Ectodermal cell (in vitro differentiated cells): ENCODE results near the gene TMEM184B.

Source experiments
- H3K27ac ChIP-seq: 2 replicates; pipeline ENCODE4 v1.7.0; 2013; ENCODE audit warnings: mild to moderate bottlenecking, low read depth, low read length; ENCODE audit not compliant: insufficient read depth, poor library complexity, severe bottlenecking
- H3K27me3 ChIP-seq: 2 replicates; pipeline ENCODE4 v1.7.0; 2013; ENCODE audit warnings: mild to moderate bottlenecking, low read length; ENCODE audit not compliant: insufficient read depth, control insufficient read depth, poor library complexity, severe bottlenecking
- H3K36me3 ChIP-seq: one replicate; pipeline ENCODE4 v1.7.0; 2013; ENCODE audit warnings: low read length; ENCODE audit not compliant: control insufficient read depth, insufficient read depth
- H3K4me1 ChIP-seq: one replicate; pipeline ENCODE4 v1.7.0; 2013; ENCODE audit warnings: low read length; ENCODE audit not compliant: control insufficient read depth, insufficient read depth
- H3K4me3 ChIP-seq: 2 replicates; pipeline ENCODE4 v1.7.0; 2013; ENCODE audit warnings: low read depth, low read length, control low read depth; ENCODE audit not compliant: insufficient read depth
- H3K9me3 ChIP-seq: 2 replicates; pipeline ENCODE4 v1.7.0; 2013; ENCODE audit warnings: mild to moderate bottlenecking, low read length, moderate library complexity; ENCODE audit not compliant: control insufficient read depth
- WGBS, 2 experiments: methylation state at CpG; one replicate each; pipeline ENCODE4 v1.1.7; 2013; ENCODE audit warnings: missing lambda C conversion rate in 2 of 2; 5-methylcytosine and 5-hydroxymethylcytosine counted together

TMEM184B gene

DNA sequence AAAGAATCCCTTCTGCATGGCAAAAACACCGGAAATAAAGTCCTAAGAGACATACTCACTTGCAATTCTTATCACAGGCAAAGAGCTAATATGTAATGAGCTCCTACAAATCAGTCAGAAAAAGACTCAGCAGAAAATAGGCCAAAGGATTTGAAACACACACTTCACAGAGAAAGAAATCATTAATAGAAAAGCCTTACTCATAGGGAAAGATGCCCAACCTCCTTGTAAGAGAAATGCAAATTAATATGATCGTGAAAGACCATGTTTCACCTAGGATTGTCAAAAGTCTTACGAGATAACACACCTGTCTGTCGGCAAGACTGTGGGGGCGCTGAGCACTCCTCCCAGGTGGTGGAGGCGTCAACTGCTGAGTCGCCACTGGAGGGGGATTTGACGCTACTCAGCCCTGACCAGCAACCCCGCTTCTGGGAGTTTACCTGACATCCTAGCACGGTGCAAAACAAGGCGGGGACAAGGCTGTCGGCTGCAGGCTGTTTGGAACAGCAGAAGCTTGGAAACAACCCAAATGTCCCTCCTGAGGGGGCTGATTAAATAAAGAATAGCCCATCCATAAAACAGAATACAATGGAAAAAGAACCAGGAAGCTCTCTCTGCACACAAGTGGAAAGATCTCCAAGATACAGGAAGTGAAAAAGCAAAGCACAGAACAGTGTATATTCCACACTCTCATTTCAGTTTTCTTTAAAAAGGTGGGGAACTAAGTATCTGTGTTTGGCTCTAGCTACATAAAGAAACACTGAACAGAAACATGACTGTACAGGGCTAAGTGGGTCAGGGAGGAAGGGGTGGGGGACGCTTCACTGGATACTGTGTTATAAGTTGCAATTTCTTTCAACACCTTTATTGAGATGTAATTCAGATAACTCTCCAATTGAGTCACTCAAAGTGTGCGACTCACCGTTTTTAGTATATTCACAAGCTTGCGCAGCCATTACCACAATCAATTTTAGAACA lies 33.0 kb upstream of the TMEM184B start:
- H3K27ac ChIP-seq: no peak overlapping the region
- WGBS, 2 experiments: 68 to 70% methylated on average over 16 of the region's 16 CpGs
- peaks cover 41% of the 10 kb centered on the region for H3K36me3 ChIP-seq
- no peaks in the 10 kb centered on the region for H3K27me3 ChIP-seq
- H3K4me1 ChIP-seq: peaks cover 4% of the 10 kb centered on the region
- H3K9me3 ChIP-seq: no peaks in the 10 kb centered on the region
- H3K4me3 ChIP-seq: no peak overlapping the region

DNA sequence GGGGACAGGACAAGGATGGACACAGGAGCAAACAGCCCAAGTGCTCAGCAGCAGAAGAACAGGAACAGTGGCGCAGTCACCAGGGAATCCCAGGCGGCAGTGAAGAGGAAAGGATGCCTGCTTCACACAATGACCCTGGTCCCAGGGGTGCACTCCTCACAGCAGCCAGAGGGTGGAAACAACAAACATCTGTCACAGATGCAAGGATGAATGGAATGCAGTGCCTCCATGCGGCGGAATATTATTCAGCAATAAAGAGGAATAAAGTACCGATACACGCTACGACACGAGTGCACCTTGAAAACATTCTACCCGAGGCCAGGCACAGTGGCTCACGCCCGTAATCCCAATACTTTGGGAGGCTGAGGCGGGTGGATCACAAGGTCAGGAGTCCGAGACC lies 31.7 kb upstream of the TMEM184B start:
- Histone ChIP-seq H3K4me3 (no peak overlapping the region), H3K36me3 (peaks cover 53% of the 10 kb centered on the region), H3K9me3 (no peaks in the 10 kb centered on the region), H3K27me3 (no peaks in the 10 kb centered on the region), H3K27ac (no peak overlapping the region), H3K4me1 (no peaks in the 10 kb centered on the region)
- WGBS, 2 experiments: 94 to 95% methylated on average over 13 of the region's 13 CpGs

DNA sequence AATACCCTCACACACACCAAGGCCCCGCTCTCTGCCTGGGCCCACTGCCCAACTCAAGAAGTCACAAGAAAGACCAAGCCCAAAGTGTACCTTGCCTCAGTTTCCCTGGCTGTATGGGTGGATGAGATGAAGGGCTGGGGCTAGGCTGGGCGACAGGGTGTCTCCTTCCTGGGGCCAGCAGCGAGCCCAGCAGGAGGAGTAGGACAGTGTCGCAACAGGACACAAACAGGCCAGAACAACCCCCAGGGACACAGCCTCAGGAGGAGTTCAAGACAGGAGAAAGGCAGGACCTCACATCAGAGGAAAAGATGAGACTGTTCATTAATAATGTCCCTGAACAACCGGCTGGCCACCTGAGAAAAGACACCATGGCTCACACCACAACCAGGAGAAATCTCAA lies 31.2 kb upstream of the TMEM184B start:
- Histone ChIP-seq H3K27ac (no peak overlapping the region), H3K36me3 (peaks cover 53% of the 10 kb centered on the region), H3K27me3 (no peaks in the 10 kb centered on the region), H3K9me3 (no peaks in the 10 kb centered on the region), H3K4me3 (no peak overlapping the region), H3K4me1 (no peaks in the 10 kb centered on the region)
- WGBS, 2 experiments: 93 to 95% methylated on average over 4 to 5 of the region's 5 CpGs

DNA sequence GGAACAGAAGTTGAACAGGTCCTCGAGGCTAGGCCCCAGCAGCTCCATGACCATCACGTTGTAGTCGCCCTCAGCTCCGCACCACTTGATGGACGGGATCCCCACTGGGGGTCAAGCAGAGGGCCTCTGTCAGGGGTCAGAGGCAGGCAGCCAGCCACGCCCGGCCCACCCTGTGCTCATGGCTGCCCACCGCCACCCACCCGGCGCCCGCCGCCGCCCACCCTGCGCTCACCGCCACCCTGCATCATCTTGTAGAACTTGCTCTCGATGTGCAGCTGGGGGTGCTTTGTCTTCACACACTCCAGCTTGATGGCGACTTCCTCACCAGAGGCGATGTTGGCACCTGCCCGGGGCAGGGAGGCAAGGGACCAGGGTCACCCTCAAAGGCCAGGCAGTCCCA lies 30.1 kb upstream of the TMEM184B start:
- H3K4me1 ChIP-seq: no peaks in the 10 kb centered on the region
- H3K4me3 ChIP-seq: no peak overlapping the region
- H3K36me3 ChIP-seq: peaks cover 54% of the 10 kb centered on the region
- no peaks in the 10 kb centered on the region for H3K9me3 ChIP-seq
- WGBS, 2 experiments: 96 to 97% methylated on average over 19 of the region's 19 CpGs
- no peaks in the 10 kb centered on the region for H3K27me3 ChIP-seq
- H3K27ac ChIP-seq: no peak overlapping the region

DNA sequence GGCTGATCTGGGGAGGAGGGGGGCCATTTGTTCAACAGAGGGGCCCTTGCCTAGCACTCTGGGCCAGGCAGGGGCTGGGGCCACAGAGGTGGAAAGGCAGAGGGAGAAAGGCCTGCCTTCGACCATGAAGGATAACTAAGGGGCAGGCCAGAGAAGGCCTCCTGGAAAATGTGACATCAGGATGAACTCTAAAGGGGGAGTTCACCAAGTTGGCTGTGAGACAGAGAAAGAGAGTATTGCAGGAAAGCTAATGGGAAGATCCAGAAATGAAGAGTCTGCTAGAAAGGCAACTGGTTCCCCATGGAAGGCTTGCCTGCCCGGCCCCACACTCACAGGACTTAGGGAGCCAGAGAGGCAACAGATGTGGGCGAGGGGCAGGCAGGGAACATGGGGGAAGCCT lies 28.1 kb upstream of the TMEM184B start:
- Histone ChIP-seq H3K9me3 (no peaks in the 10 kb centered on the region), H3K4me1 (no peaks in the 10 kb centered on the region), H3K36me3 (peaks cover 73% of the 10 kb centered on the region), H3K4me3 (no peak overlapping the region), H3K27me3 (no peaks in the 10 kb centered on the region), H3K27ac (no peak overlapping the region)
- WGBS, 2 experiments: 96 to 97% methylated on average over 3 of the region's 3 CpGs

DNA sequence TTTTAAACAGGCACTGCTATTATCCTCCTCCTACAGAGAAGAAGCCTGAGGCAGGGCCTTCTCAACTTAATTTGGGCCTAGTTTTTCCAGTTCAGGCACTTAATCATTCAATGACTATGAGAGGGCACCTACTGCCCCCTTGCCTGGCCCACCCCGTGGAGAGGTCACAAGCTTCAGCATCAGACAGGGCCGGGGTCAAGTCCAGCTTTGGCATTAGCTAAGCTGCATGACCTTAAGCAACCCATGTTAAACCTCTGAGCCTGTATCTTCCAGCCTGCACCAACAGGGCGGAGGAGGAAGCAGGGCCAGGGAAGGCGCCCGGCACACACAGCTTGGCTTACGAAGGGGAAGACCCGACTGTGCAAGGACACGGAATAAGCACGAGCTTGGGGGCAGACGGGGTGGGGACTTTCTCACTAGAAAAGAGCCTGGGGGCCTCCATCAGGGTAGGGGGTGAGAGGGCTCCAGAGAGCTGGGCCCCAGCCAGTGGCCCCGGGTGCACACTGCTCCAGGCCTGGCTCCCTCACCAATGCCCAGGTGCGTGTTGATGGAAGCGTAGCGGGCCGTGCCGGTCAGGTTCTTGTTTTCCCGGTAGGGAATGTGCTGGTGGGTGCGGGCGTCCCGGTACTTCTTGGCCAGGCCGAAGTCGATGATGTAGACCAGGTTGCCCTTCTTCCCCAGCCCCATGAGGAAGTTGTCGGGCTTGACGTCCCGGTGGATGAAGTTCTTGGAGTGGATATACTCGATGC lies 27.6 kb upstream of the TMEM184B start:
- no peaks in the 10 kb centered on the region for H3K4me1 ChIP-seq
- no peaks in the 10 kb centered on the region for H3K27me3 ChIP-seq
- H3K4me3 ChIP-seq: no peak overlapping the region
- H3K27ac ChIP-seq: no peak overlapping the region
- H3K36me3 ChIP-seq: peaks cover 74% of the 10 kb centered on the region
- WGBS, 2 experiments: 96 to 97% methylated on average over 26 of the region's 26 CpGs
- H3K9me3 ChIP-seq: no peaks in the 10 kb centered on the region

DNA sequence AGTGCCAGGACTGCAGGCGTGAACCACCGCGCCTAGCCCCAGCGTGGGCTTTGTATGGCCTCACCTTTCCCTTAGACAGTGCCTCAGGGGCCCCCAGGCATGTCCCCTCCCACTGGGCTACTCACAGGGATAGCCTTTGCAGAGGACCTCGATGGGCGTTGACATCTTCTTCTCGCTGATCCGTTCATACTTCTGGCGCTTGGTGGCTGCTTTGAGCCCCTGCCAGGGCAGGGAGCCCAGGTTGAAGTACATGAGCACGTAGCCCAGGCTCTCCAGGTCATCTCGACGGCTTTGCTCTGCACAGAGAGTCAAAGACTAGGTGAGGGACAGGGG lies 26.9 kb upstream of the TMEM184B start:
- WGBS, 2 experiments: 96 to 97% methylated on average over 12 of the region's 12 CpGs
- no peak overlapping the region for H3K27ac ChIP-seq
- H3K9me3 ChIP-seq: no peaks in the 10 kb centered on the region
- H3K4me1 ChIP-seq: no peaks in the 10 kb centered on the region
- H3K36me3 ChIP-seq: peaks cover 74% of the 10 kb centered on the region
- no peak overlapping the region for H3K4me3 ChIP-seq
- no peaks in the 10 kb centered on the region for H3K27me3 ChIP-seq

DNA sequence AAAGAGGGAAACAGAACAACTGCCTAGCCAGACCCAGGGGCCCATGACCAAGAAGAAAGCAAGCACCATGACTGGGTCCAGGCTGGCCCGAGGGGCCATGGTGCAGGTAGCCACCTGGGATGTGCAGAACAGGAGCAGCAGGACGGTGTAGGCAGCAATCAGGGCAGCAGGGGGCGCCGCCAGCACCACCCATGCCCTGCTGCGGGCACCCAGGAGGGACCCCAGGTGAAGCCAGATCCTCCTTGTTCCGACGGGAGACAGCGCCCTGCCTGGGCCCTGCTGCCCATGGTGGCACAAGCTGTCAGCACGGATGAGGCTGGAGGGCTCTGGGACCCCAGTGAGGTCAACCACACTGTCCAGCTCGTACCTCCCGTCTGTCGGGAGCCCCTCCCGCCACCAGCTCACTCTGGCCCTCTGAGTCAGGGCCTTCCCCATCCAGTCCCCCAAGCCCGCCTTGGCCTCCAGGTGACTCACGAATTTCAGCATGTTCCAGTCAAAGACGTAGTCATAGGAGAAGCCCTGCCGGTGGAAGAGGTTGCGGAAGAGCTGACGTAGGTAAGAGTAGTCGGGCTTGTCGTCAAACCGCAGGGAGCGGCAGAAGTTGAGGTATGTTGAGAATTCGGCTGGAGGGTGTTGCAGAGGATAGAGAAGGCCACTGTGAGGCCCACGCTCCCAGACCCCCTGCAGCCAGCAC lies 25.6 kb upstream of the TMEM184B start:
- WGBS, 2 experiments: 93 to 94% methylated on average over 25 of the region's 25 CpGs

DNA sequence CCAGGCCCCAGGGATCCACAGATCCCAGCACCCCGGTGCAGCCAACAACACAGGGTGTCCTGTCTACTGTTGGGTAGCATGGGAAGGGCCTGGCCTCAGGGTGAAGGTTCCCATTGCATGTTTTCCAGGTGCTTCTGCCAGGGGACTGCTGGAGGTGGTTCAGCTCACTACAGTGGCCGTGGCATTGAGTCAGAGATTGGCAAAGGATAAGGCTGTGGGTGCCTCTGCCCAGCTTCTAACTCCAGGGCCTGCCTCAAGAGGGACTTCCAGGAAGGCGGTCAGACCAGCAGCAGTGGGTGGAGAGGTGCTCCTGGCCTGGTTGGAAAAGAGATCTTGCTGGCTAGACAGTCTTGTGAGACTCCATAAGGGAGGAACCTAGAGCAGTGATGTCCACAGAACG lies 23.6 kb upstream of the TMEM184B start:
- Histone ChIP-seq H3K4me3 (no peak overlapping the region), H3K4me1 (no peaks in the 10 kb centered on the region), H3K36me3 (peaks cover 72% of the 10 kb centered on the region), H3K27ac (no peak overlapping the region), H3K27me3 (no peaks in the 10 kb centered on the region), H3K9me3 (no peaks in the 10 kb centered on the region)
- WGBS, 2 experiments: 95 to 97% methylated on average over 4 of the region's 4 CpGs

More for the DNA sequence above, 25.6 kb upstream of the TMEM184B start:
- Histone ChIP-seq H3K4me3 (no peak overlapping the region), H3K27ac (no peak overlapping the region), H3K4me1 (no peaks in the 10 kb centered on the region), H3K9me3 (no peaks in the 10 kb centered on the region), H3K36me3 (peaks cover 81% of the 10 kb centered on the region), H3K27me3 (no peaks in the 10 kb centered on the region)

DNA sequence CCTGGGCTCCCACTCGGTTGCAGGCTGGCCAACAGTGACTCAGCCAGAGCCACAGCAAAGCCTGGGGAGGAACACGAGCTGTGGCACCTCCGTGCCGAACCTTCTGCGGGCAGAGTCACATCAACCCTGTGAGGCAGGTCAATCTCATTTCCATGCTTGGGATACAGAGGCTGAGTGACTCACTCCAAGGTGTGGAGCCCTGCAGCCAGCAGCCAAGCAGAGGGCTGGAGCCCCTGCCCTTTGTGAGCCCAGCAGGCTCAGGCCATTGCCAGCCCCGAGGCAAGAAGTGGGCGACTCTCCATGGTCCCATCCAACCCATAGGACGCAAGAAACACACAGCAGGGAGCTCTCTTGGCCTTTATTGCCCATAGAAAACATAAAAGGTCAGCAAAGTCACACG lies 23.1 kb upstream of the TMEM184B start:
- Histone ChIP-seq H3K27ac (no peak overlapping the region), H3K9me3 (no peaks in the 10 kb centered on the region), H3K36me3 (peaks cover 66% of the 10 kb centered on the region), H3K4me3 (no peak overlapping the region), H3K27me3 (no peaks in the 10 kb centered on the region), H3K4me1 (no peaks in the 10 kb centered on the region)
- WGBS, 2 experiments: 95% methylated on average over 9 of the region's 9 CpGs
